ENCODE results near the gene EVX1. TPM values are rescaled to one million over a fixed set of nuclear protein-coding genes. Genes with fewer than 3 reads are reported as not detected.

EVX1 gene
- total RNA-seq, 4 donors from 2014 or later, result not detected

DNA sequence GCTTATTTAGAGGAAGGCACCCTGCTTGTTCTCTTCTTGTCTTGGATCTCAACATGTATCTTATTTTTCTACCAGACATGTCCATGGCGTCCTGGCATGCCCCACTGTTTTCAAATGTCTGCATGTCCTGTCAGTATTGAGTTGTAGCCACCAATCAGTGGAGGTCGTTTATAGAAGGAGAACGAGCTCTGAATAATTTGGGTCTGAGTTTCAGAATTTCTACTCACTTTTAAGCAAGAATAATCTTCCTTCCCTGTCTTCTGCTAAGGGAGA is 39.8 kb upstream of the EVX1 start:
- no peak for DNase-seq
- Histone ChIP-seq H3K4me1 (peaks cover 31 to 57% (median 34%) of the 10 kb centered on the region in 3 donors), H3K27ac (no peak overlapping the region), H3K27me3 (peaks cover 52 to 100% (median 81%) of the 10 kb centered on the region in 4 donors), H3K9me3 (no peaks in the 10 kb centered on the region), H3K4me3 (no peak overlapping the region), H3K36me3 (no peaks in the 10 kb centered on the region)
- WGBS, 2 donors, result 17 to 23% methylated on average over 3 of the region's 3 CpGs
- intact Hi-C loops (cut with DNase I), result no loop called here
- TF ChIP-seq, protein P1, sequence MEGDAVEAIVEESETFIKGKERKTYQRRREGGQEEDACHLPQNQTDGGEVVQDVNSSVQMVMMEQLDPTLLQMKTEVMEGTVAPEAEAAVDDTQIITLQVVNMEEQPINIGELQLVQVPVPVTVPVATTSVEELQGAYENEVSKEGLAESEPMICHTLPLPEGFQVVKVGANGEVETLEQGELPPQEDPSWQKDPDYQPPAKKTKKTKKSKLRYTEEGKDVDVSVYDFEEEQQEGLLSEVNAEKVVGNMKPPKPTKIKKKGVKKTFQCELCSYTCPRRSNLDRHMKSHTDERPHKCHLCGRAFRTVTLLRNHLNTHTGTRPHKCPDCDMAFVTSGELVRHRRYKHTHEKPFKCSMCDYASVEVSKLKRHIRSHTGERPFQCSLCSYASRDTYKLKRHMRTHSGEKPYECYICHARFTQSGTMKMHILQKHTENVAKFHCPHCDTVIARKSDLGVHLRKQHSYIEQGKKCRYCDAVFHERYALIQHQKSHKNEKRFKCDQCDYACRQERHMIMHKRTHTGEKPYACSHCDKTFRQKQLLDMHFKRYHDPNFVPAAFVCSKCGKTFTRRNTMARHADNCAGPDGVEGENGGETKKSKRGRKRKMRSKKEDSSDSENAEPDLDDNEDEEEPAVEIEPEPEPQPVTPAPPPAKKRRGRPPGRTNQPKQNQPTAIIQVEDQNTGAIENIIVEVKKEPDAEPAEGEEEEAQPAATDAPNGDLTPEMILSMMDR (IDR thresholded peaks at IDR 0.05), result no peak
- TF ChIP-seq POLR2A (IDR thresholded peaks at IDR 0.05), result no peak

DNA sequence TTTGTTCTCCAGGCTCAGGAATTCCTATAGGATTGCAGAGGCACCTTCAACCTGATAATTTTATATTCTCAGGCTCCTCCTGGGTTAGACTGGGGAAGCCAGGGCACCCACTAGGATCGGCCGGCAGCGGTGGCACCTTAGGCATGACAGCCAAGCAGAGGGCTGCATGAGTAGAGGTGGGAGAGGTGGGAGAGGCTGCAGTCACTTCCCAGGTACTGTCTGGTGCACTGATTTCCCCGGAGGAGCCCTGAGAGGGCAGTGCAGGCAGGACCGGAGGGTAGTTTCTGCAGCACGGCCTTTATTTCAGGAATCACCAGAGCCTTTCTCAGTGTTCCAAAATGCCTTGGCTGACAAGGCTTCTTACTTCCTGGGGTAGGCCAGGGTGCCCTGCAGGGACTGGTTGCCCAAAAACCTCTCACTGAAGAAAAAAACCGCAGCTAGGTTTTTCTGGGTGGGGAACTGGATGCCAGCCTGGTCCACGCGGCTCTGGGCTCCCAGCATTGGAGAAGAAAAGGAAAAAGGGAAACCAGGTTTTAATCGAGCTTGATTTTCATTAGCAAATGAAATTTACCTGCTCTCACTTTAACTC is 39.1 kb upstream of the EVX1 start:
- Histone ChIP-seq H3K9me3 (no peaks in the 10 kb centered on the region), H3K27me3 (peaks cover 46 to 100% (median 77%) of the 10 kb centered on the region in 4 donors), H3K4me3 (no peak overlapping the region), H3K27ac (no peak overlapping the region), H3K36me3 (no peaks in the 10 kb centered on the region), H3K4me1 (peaks cover 31 to 50% (median 33%) of the 10 kb centered on the region in 3 donors)
- DNase-seq, result no peak
- intact Hi-C loops (cut with DNase I), result no loop called here
- TF ChIP-seq, protein P1 (IDR thresholded peaks at IDR 0.05), result no peak
- TF ChIP-seq POLR2A (IDR thresholded peaks at IDR 0.05), result no peak
- WGBS, 2 donors, result 13 to 15% methylated on average over 6 to 9 of the region's 10 CpGs

DNA sequence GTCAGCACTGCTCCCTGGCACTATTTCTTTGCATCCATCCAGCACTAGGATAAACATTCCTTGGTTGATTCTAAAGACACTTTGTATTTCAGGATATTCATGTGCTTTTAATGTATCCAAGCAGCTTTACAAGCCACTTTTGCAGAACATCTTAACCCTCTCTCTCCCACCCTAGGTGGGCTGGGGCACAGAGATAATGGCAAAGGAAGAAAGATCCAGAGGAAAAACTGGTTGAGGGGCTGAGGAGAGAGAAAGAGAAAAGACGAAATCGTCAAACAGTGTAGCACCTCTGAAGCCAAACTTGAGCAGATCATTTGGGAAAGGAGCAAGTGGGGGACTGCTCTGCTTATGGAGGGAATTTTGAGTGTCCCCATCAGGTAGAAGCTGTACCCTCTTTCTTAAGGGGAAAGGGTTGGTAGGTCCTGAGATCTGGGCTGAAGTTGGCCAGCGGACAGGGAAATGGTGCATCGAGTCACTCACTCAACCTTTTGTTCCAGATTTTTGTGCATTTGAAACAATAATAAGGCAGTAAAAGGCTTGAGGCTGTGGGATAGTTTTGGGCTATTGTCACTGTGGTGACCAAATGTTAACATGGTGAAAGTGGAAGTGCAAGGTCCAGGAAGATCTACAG is 38.5 kb upstream of the EVX1 start:
- Histone ChIP-seq H3K27me3 (peaks cover 40 to 100% (median 72%) of the 10 kb centered on the region in 4 donors), H3K9me3 (no peaks in the 10 kb centered on the region), H3K4me1 (peaks cover 27 to 44% (median 28%) of the 10 kb centered on the region in 3 donors), H3K27ac (no peak overlapping the region), H3K4me3 (no peak overlapping the region), H3K36me3 (no peaks in the 10 kb centered on the region)
- DNase-seq, result no peak
- 25 to 30% methylated on average over 4 of the region's 4 CpGs for WGBS, 2 donors
- no peak for TF ChIP-seq POLR2A (IDR thresholded peaks at IDR 0.05)
- TF ChIP-seq, protein P1 (IDR thresholded peaks at IDR 0.05), result no peak
- intact Hi-C loops (cut with DNase I), result no loop called here

DNA sequence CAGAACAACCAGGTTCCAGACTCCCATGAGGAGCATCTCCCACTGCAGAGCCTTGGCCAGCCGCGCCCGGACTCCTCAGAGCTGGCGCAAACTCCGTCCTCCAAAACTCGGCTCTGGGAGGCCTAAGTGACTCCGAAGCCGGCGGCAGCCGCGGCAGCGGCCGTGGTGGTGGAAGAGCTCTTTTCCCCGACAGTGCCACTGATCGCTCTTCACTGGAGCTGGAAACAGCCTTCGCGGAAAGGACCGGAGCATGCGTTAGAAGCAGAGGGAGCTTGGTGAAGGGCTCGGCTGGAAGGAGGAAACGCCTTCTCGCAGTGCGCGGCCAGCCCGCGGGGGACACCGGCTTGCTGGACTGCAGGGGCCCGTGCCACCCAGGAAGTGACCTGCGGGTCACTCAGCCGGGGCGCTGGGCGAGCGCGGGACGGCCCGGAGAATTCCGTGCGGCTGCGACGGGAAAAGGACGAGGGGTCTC is 37.7 kb upstream of the EVX1 start:
- no peaks in the 10 kb centered on the region for H3K36me3 ChIP-seq
- H3K9me3 ChIP-seq, result no peaks in the 10 kb centered on the region
- peak overlapping the region in 1 of 4 donors; percentile 31 for H3K4me3 ChIP-seq
- TF ChIP-seq, protein P1 (IDR thresholded peaks at IDR 0.05), result no peak
- no peak for TF ChIP-seq POLR2A (IDR thresholded peaks at IDR 0.05)
- peaks cover 20 to 37% (median 26%) of the 10 kb centered on the region in 3 donors for H3K4me1 ChIP-seq
- DNase-seq, result no peak
- intact Hi-C loops (cut with DNase I), result no loop called here
- WGBS, 2 donors, result 4 to 10% methylated on average over 2 to 4 of the region's 41 CpGs
- H3K27ac ChIP-seq, result no peak overlapping the region
- H3K27me3 ChIP-seq, result peaks cover 37 to 100% (median 71%) of the 10 kb centered on the region in 4 donors
